SK-N-SH treated with all-trans-retinoic acid at 6 μM for 48 hours (cell line): ENCODE data around the gene IQCC.

Experiments
- ARNTL ChIP-seq: fragments of 450-650 bp; formaldehyde crosslinking; IDR thresholded peaks from 2 replicates; pipeline ENCODE4 v1.5.0; 2020; ENCODE audit warnings: low read depth, mild to moderate bottlenecking, moderate library complexity, borderline replicate concordance
- CREB5 ChIP-seq: fragments of 250-450 bp; sonication (Bioruptor Pico); IDR thresholded peaks from 2 replicates; pipeline ENCODE4 v1.5.1; 2020; ENCODE audit warnings: low read depth, mild to moderate bottlenecking, moderate library complexity
- CSDC2 ChIP-seq: fragments of 250-450 bp; sonication (Bioruptor Pico); IDR thresholded peaks from 2 replicates; pipeline ENCODE4 v1.5.0; 2020; ENCODE audit warnings: mild to moderate bottlenecking, moderate library complexity
- ESRRG ChIP-seq: fragments of 250-450 bp; sonication (Bioruptor Pico); IDR thresholded peaks from 2 replicates; pipeline ENCODE4 v1.6.1; 2021; ENCODE audit warnings: mild to moderate bottlenecking
- PATZ1 ChIP-seq: fragments of 250-450 bp; sonication (Bioruptor Pico); IDR thresholded peaks from 2 replicates; pipeline ENCODE4 v1.8.0; 2020; ENCODE audit warnings: mild to moderate bottlenecking, moderate library complexity, borderline replicate concordance
- TCF4 ChIP-seq: fragments of 250-450 bp; sonication (Bioruptor Pico); IDR thresholded peaks from 2 replicates; pipeline ENCODE4 v1.8.0; 2021; ENCODE audit warnings: mild to moderate bottlenecking, moderate library complexity, borderline replicate concordance
- ZFP3 ChIP-seq: fragments of 250-450 bp; sonication (Bioruptor Pico); IDR thresholded peaks from 2 replicates; pipeline ENCODE4 v1.5.0; 2020; ENCODE audit warnings: mild to moderate bottlenecking, moderate library complexity
- ZFP30 ChIP-seq: fragments of 450-650 bp; formaldehyde crosslinking; IDR thresholded peaks from 2 replicates; pipeline ENCODE4 v1.5.0; 2022; ENCODE audit warnings: mild to moderate bottlenecking, moderate library complexity
- ZNF565 ChIP-seq: fragments of 450-650 bp; formaldehyde crosslinking; conservative IDR thresholded peaks from 2 replicates; pipeline ENCODE4 v1.5.0; 2020; ENCODE audit warnings: low read depth, mild to moderate bottlenecking, moderate library complexity
- ZNF70 ChIP-seq: fragments of 450-650 bp; formaldehyde crosslinking; IDR thresholded peaks from 2 replicates; pipeline ENCODE4 v1.5.0; 2020; ENCODE audit warnings: mild to moderate bottlenecking, moderate library complexity

- no peak for TF ChIP-seq CREB5 (CRISPR knock-in tag)
- no peak for TF ChIP-seq ESRRG
- TF ChIP-seq TCF4 (CRISPR knock-in tag) = no peak
- TF ChIP-seq ZFP3 = no peak
- no peak for TF ChIP-seq ARNTL
- no peak for TF ChIP-seq PATZ1 (CRISPR knock-in tag)
- TF ChIP-seq CSDC2 (CRISPR knock-in tag) = no peak
- no peak for TF ChIP-seq ZNF70
- TF ChIP-seq ZNF565 (CRISPR knock-in tag) = no peak
- no peak for TF ChIP-seq ZFP30 (CRISPR knock-in tag)
Measured at GRCh38 chr1:32215629-32216480, 10.4 kb downstream of the IQCC start.
